Measurements from ENCODE around the gene MGAM2.

The MGAM2 gene

DNA sequence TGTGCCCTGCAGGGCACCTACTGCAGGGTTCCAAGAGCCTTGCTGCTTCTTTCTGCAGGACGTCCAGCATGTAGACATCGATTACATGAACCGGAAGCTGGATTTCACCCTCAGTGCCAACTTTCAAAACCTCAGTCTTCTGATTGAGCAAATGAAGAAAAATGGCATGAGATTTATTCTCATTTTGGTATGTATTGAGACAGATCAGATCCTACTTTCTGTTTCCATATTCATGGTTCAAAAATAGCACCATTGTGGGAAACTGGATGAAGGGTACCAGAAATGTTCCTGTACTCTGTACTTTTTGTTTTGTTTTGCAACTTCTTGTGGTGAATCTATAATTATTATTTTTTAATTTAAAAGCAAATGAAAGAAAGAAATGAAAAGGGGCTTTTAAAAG is 64.1 kb downstream of the MGAM2 start:
- no peak for DNase-seq (ENCODE audit: low read depth in 2 of 2, low spot score in 1 of 2)

DNA sequence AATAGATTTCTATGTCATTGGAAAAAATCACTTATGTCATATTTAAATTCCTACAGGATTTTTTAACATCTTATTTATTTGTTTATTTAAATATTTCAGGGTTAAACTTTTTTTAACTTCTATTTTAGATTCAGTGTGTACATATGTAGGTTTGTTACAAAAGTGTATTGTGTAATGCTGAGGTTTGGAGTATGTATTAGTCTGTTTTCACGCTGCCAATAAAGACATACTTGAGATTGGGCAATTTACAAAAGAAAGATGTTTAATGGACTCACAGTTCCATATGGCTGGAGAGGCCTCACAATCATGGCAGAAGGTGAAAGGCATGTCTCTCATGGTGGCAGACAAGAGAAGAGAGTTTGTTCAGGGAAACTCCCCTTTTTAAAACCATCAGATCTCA is 65.4 kb downstream of the MGAM2 start:
- no peak for DNase-seq (ENCODE audit: low read depth in 2 of 2, low spot score in 1 of 2)

DNA sequence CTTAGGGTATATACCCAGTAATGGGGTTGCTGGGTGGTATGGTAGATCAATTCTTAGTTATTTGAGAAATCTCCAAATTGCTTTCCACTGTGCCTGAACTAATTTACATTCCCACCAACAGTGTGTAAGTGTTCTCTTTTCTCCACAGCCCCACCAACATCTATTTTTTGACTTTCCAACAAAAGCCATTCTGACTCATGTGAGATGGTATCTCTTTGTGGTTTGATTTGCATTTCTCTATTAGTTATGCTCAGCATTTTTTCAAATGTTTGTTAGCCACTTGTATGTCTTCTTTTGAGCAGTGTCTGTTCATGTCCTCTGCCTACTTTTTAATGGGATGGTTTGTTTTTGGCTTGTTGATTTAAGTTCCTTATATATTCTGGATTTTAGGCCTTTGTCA is 66.4 kb downstream of the MGAM2 start:
- DNase-seq (ENCODE audit: low read depth in 2 of 2, low spot score in 1 of 2): no peak

DNA sequence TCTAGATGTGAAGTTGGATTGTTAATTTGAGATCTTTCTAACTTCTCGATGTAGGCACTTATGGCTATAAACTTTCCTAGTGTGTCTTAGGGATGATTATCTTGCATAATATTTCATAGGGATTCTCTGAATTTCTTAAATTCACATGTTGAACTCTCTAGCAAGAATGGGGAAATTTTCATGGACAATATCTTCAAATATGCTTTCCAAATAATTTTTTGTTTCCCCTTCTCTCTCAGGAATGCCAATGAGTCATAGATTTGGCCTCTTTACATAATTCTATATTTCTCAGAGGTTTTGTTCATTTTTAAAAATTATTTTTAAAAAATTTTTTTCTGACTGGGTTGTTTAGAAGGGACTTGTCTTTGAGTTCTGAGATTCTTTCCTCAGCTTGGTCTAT is 68.9 kb downstream of the MGAM2 start:
- no peak for DNase-seq (ENCODE audit: low read depth in 2 of 2, low spot score in 1 of 2)

DNA sequence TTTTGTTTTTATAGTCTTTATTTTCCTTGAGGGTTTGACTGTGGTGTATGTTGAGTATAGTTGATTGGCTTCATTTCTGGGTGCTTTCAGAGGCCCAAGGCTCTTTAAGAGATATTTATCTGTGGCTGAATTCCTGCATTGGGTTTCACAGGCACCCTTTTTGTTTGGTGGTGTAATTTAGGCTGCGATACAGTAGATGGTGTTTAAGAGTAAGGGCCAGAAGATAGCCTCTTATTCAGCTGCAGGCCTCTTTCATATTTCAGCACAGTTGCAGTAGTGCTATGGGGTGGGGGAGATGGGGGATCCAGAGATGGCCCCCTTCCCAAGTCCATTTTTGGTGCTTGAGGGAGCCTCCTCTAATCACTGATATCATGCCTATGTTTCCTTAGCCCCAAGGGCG is 69.7 kb downstream of the MGAM2 start:
- DNase-seq (ENCODE audit: low read depth in 2 of 2, low spot score in 1 of 2): no peak

DNA sequence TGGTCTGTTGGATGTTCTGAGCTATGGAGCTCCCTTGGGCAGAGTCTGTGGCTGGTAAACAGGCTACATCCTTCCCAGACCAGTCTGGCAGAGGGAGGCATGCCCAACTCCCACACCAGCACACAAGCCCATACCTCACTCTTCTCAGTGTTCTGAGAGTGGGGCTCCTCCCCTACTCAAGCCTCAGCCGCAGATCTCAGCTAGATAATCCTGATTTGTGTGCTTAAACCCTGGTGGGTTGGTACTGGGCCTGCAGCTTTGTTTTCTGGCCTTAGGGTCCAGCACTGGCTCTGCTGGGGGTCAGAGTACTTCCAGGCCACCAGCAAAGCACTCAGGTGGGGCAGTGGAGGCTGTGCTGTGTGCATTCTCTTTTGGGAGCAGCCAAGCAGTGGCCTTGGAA is 70.4 kb downstream of the MGAM2 start:
- DNase-seq (ENCODE audit: low read depth in 2 of 2, low spot score in 1 of 2): no peak

DNA sequence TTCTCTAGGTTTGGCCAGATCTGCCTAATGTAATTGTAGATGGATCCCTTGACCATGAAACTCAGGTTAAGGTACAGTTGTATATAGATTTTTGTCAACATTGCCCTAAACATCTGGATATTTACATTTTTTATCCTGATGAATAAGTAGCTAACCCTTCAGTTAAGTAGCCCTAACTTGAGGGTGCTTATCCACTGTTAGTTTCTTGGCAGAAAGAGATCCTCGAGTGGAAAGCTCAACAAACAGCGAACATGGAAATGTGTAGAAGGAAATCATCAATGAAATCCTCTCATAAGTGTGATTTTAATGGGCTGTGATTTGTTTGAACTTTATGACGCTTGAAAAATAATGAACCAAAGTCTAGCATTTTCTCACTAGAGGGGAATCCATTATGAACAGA is 73.6 kb downstream of the MGAM2 start:
- DNase-seq (ENCODE audit: low read depth in 2 of 2, low spot score in 1 of 2): no peak

DNA sequence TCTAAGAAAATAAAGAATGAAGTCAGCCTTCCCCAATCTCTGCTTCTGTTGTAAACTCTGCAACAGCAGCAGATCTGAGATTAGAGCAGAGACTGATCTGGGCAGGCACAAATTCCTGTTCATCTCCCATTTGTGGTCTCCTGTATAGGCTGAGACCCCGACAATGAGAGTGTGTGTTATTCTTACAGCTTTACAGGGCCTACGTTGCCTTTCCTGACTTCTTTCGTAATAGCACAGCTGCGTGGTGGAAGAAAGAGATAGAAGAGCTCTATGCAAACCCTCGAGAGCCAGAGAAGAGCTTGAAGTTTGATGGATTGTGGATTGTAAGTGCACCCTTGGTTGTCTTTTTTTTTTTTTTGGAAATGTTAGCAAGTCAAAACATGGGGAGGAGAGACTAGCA is 74.3 kb downstream of the MGAM2 start:
- no peak for DNase-seq (ENCODE audit: low read depth in 2 of 2, low spot score in 1 of 2)

DNA sequence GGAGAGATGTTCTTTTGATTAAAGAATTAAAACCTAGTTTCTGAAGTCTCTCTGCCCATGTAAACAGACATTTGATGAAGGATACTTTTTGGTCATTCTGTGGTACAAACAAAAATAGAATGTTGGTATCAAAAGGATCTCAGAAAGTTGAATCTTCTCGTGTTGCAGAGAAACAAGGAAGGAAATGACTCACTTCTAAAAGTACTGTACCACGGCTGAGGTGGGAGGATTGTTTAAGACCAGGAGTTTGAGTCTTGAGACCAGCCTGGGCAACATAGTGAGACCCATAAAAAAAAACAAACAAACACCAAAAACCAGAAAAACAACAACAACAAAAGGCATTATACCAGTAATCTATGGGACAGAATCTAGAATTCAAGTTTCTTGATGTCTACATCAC is 76.6 kb downstream of the MGAM2 start:
- DNase-seq (ENCODE audit: low read depth in 2 of 2, low spot score in 1 of 2): no peak

DNA sequence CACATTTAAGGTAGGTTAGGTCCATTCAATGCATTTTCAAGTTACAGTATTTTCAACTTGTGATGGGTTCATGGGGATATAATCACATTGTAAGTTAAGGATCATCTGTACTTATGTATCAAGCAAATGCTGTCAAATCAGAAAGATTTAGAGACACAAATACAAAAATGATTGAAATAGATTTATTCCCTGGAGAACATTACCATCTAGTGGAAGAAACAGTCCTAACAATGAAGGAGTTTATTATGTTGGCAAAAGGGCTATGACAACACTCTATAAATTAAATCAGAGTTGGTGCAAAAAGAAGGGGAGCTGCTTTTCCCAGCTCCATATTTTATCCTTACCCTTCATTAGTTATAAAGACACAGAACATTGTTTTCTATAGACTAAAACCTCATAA is 77.3 kb downstream of the MGAM2 start:
- no peak for DNase-seq (ENCODE audit: low read depth in 2 of 2, low spot score in 1 of 2)

DNA sequence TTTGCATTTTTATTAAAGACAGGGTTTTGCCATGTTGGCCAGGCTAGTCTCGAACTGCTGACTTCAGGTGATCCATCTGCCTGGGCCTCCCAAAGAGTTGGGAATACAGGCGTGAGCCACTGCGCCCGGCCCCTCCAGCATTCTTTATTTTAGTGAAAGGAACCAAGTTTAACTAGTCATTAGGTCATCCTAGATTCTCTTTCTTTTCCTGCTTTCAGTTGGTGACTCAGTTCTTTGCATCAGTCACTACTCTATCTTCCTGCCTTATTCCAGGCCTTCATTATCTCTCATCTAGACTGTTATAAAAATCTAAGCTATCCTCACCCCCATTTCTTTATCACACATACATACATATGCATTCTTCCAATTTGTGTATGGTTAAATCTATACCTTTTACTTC is 82.7 kb downstream of the MGAM2 start:
- no peak for DNase-seq (ENCODE audit: low read depth in 2 of 2, low spot score in 1 of 2)

DNA sequence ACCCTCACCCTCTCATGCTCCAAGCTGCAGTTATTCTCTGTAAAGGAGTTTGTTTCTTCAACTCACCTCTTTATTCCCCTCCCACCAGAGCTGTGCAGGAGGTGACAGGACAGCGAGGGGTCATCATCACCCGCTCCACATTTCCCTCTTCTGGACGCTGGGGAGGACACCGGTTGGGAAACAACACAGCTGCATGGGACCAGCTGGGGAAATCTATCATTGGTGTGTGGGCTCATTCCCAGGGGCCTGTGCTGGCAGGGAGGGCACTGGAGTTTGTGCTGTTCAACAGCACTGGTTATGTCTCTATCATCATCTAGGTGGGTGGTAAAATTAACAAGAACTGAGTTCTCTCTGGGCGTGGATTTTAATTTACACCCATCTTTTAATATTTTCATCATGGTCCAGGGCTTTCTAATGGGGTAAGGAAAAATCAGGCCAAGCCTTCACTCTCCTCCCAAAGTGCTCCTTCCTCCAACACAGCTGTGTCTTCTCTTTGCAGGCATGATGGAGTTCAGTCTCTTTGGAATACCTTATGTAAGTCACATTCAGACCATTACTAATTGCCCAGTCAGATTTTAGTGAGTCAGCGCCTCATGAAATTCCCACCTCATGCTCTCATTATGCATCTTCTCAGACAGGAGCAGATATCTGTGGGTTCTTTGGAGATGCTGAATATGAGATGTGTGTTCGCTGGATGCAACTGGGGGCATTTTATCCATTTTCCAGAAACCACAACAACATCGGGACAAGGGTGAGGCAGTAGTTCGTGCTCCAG is 84.7 kb downstream of the MGAM2 start:
- no peak for DNase-seq (ENCODE audit: low read depth in 2 of 2, low spot score in 1 of 2)

DNA sequence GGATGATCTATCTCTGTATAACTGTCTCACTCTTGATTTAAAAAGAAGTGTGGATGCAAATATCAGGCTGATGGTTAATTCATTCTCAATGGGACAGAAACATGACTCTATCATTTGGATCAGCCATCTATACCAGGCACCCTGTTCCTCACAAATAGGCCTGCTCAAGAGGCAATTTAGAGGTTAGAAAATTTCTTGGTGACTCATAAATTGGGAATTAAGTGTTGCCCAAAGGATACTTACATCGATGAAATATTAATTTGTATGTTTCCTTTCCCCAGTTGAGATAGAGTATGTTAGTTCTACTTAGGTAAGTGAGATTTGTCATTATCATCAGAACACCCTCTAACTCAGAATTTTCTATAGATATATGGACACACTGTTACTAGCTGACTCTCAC is 88.7 kb downstream of the MGAM2 start:
- DNase-seq (ENCODE audit: low read depth in 2 of 2, low spot score in 1 of 2): no peak

DNA sequence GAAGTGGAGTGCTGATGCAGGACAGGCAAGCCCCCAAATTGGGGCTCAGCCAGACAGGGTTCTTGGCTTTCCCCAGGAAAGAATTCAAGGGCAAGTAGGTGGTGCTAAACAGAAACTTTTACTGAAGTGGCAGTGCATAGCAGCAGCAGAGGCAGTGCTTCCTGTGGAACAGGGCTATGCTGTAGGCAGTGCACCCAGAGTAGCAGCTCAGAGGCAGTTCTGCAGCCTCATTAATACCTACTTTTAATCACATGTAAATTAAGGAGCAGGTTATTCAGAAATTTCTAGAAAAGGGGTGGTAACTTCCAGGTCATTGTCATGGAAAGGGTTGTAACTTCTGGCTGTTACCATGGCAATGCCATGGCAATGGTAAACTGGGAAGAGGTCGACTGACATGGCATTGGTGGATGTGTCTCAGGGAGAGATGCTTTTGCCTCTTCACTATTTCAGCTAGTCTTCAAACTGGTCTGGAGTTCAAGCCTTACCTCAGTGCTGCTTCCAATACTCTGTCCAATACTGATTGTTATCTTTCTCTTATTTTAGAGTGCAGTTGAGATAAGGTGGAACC is 117.1 kb downstream of the MGAM2 start:
- no peak for DNase-seq (ENCODE audit: low read depth in 2 of 2, low spot score in 1 of 2)

DNA sequence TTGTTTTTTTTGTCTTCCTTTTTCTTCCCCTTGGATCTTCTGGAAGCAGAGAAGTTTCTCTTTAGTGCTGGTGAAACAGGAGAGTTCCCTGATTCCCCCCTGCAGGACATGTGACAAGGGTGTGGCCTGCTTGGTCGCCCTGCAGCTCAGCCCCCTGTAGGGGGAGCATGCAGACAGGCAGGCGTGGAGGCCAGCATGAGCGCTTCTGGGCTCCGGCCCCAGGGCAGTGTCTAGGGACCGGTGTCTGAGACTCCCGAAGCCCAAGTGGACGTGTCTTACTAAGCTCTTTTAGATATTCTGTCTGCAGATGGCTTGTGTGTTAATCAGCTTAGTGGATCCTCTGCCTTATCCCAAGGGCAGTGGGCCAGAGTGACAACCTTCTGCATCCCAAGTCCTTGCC is 120.2 kb downstream of the MGAM2 start:
- no peak for DNase-seq (ENCODE audit: low read depth in 2 of 2, low spot score in 1 of 2)

DNA sequence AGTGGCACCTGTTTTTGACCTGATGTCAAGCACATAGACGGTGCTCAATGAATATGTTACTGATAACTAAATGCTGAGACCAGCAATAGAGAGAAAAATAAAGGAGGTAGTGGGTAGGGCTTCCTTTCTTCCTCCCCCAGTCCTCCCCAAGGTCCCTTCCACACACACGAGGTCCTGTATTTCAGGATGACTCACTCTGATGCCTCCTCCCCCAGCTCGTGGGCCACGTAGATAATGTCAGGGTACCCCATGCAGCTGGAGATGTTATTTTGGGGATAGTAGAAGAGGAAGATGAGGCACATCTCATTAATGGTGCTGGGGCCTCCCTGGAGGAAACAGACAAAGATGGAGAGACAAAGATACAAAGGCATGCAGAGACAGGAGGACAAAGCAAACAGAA is 129.0 kb downstream of the MGAM2 start:
- DNase-seq (ENCODE audit: low read depth in 2 of 2, low spot score in 1 of 2): no peak

DNA sequence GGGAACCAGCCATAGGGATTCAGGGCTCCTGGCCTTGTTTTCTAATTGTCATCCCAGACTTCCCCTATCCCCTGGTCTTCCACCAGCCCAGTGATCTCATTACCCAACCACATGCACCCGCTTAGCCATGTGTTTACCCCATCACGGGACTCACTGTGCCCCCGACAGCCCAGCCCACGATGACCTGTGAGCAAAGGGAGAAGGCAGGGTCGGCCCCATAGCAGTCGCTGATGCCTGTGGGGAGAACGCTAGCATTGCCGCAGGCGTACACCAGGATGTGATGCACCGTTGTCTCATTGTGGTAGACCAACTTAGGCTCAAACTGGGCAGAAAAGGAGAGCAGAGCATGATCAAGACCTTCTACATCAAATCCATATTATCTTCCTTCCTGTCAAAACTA is 132.3 kb downstream of the MGAM2 start:
- no peak for DNase-seq (ENCODE audit: low read depth in 2 of 2, low spot score in 1 of 2)

DNA sequence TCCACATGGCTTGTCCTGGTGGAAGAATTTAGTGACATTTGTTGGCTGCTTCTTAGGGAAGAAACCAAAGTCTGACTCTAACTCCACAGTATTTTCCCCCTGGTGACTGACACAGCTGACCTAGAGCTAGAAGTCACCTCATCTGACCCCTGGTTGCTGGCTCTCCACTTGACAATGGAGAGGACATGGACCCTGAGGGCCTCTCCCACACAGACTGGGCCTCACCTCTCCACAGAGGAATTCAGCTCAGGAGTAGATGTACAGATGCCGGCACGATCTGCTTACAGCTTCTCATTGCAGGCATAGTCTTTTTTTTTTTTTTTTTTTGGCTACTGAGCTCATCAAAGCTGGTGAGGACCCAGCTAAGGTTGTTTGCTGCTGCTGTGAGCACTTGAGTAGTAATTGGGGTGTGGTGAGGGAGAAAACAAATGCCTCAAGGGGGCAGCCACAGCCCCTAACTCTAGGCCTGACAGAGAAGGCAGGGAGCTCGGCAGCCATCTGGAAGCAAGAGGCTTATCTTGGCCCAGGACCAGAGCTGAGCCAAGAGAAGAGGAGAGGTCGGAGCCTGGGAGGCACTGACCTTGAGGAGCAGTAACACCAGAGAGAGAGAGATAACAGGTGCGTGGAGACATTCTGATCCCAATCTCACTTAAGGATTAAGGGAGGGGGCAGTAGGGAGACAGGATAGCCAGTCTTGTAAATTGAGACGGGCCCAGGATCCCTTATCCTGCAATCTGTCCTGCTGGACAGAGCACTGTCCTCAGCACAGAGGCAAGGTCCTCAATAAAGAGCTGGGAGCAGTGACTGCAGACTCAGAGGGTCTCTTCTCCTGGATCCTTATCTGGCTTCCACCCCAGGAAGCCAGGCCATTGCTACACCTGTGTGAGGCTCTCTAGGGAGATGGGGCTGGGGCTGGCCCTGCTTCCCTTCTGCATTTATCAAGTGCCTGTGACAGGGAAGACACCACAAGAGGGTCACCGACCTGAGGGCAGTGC is 136.9 kb downstream of the MGAM2 start:
- DNase-seq (ENCODE audit: low read depth in 2 of 2, low spot score in 1 of 2): no peak

DNA sequence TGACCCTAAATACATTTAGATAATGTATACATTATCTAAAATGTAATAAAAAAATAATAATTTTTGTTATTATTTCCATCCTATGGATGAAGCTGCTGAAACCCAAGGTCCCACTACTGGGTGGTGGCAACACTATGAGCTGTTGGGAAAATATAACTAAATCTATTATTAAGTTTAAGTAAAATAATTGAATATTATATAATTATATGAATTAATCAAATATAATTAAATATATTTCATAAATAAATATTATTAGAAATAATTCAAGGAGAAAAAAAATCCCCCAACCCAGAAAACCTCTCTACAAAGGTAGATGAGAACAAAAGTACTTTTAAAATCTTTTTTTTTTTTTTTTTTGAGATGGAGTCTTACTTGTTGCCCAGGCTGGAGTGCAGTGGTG is 138.4 kb downstream of the MGAM2 start:
- no peak for DNase-seq (ENCODE audit: low read depth in 2 of 2, low spot score in 1 of 2)

DNA sequence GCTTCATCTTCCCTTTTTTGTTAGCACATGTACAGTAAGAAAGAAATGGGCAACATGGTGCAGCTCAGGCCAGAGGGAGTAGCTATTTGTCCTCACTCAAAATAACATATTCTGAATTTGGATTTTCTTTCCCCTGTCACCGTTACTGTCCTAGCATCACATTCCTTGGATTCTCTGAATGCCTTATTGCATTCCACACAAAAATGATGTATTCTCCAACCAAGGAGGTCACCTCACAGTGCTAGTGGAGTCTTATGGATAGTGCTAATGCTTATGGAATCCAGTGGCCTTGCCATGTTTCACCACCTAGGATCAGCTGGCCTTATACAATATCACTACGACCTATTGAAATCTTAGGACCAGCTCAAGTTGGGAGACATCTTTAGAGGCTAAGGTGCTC is 139.2 kb downstream of the MGAM2 start:
- DNase-seq (ENCODE audit: low read depth in 2 of 2, low spot score in 1 of 2): no peak

DNA sequence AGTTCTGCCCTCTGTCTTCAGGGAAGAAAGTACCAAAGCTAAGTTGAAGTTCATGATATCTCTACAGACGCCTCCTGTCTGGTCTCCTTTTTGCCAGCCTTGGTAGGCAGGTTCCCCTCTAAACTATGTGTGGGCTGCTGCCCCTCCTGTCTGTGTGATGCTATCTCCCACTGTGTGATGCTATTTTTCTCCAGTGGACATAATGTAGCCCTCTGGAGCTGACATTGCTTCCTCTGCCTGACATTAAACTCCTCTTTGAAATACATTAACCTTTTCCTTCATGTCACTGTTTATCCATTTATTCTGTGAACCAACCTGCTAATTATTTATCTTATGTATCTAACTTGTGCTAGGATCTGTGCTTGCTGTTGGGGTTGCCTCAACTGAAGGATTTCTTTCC is 146.4 kb downstream of the MGAM2 start, which contains the start of gene PRSS58:
Gene PRSS58 (minus strand): TSS at position 101 of the 400 bp plus-strand sequence. CDS start 351 bp downstream, outside the sequence.
- DNase-seq (ENCODE audit: low read depth in 2 of 2, low spot score in 1 of 2): no peak

All from stimulated activated CD8-positive, alpha-beta memory T cell treated with anti-CD3 and anti-CD28 coated beads, Interleukin-4, amount 100 ng/mL, for 1 hour (primary cell).